GM10248 (cell line): ENCODE results near the gene IRF4.
"Not testable (repeated sequence)": the region's sequence is repeated elsewhere in the genome, so short reads cannot be mapped to it uniquely, and the experiment has no call there.

ENCODE experiments used
- CTCF ChIA-PET: fragments of 300-600 bp; sonication (Branson Sonifier 250); formaldehyde crosslinking; extraction: SDS; loops from one replicate; lab custom pipeline; 2021; ENCODE audit warnings: antibody characterized with exemption; lab: Yijun Ruan, JAX
- POLR2A ChIA-PET: fragments of 350-650 bp; sonication (Branson Sonifier 250); formaldehyde crosslinking; extraction: SDS; loops from one replicate; lab custom pipeline; 2020; ENCODE audit warnings: antibody characterized with exemption; lab: Yijun Ruan, JAX
- DNase-seq: peaks from one replicate; pipeline ENCODE4 v3.0.0; 2012; ENCODE audit errors: extremely low spot score
- TF ChIP-seq, protein P1 (sequence below): IDR thresholded peaks from 2 replicates; pipeline ENCODE4 v1.5.1; 2012; ENCODE audit warnings: mild to moderate bottlenecking, low read depth; ENCODE audit errors: extremely low read depth, missing control alignments, control extremely low read depth

The IRF4 gene

DNA sequence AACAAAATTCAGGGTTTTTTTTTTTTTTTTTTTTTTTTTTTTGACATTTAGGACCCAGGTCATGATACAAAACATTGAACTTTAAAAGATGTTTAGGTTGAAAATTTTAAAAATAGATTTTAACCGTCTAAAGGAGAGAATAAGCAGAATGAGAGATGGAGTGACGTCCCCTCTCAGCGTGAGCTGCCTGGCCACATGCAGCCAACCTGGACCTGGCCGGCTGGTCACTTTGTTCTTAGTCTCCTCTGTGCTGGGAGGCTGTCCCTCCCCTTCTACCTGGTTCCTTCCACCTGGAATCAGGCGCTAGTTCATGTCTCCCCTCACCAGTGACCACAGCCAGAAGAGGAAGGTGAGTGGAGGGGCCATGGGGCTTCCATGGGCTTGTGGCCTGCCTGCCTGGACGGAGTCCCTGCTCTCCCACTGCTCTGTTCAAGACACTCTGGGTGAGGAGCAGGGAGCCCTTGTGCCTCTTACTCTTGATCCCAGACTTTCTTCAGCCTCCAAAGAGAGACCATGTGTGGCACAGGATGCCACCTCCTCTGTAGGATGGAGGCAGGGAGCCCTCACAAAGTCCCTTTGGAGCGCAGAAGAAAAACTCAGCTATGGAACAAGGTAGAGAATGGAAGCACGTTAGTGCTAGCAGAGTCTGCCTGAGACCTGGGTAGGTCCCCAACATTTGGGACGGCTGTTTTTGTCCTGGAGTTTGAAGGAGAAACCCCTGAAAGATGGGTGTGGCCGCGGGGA lies 31.7 kb downstream of the IRF4 start:
- TF ChIP-seq, protein P1, sequence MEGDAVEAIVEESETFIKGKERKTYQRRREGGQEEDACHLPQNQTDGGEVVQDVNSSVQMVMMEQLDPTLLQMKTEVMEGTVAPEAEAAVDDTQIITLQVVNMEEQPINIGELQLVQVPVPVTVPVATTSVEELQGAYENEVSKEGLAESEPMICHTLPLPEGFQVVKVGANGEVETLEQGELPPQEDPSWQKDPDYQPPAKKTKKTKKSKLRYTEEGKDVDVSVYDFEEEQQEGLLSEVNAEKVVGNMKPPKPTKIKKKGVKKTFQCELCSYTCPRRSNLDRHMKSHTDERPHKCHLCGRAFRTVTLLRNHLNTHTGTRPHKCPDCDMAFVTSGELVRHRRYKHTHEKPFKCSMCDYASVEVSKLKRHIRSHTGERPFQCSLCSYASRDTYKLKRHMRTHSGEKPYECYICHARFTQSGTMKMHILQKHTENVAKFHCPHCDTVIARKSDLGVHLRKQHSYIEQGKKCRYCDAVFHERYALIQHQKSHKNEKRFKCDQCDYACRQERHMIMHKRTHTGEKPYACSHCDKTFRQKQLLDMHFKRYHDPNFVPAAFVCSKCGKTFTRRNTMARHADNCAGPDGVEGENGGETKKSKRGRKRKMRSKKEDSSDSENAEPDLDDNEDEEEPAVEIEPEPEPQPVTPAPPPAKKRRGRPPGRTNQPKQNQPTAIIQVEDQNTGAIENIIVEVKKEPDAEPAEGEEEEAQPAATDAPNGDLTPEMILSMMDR: no peak
- CTCF ChIA-PET: interaction anchor here (0.9 kb wide), 1 partner anchor 14 kb away, joined by 3 read pairs; no protein-coding TSS in a partner anchor
- POLR2A ChIA-PET: interaction anchor here (0.6 to 1.3 kb wide), 4 partner anchors 14 to 110 kb away, joined by 3 to 8 read pairs (median 5); partner anchors contain the start of gene IRF4
- DNase-seq: no peak

DNA sequence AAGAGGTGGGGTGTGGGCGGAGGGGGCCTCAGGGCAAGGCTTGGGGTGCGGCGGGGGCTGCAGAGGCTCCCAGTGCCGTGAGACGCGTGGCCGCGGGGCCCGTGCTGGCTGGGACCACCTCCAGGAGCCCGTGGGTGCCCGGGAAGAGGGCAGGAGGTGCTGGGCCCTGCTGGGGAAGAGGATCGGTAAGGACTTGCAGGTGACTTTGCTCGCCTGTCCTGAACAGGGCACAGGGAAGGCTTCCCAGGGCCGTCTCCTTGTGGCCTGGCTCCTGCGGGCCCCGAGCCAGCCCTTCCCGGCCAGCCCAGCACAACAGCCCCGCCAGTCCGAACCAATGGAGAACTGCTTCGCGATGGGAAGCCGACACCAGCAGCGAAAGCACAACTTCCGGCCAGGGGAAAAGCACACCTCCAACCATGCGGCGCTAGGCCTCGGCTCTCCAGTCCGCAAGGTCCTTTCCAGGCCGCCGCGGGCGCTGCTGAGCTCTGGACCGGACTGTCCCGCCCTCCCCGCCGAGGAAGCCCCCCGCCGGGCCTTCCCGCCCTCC lies 32.3 kb downstream of the IRF4 start:
- TF ChIP-seq, protein P1: no peak
- ChIA-PET CTCF (no interaction called here), POLR2A (no interaction called here)
- no peak for DNase-seq

DNA sequence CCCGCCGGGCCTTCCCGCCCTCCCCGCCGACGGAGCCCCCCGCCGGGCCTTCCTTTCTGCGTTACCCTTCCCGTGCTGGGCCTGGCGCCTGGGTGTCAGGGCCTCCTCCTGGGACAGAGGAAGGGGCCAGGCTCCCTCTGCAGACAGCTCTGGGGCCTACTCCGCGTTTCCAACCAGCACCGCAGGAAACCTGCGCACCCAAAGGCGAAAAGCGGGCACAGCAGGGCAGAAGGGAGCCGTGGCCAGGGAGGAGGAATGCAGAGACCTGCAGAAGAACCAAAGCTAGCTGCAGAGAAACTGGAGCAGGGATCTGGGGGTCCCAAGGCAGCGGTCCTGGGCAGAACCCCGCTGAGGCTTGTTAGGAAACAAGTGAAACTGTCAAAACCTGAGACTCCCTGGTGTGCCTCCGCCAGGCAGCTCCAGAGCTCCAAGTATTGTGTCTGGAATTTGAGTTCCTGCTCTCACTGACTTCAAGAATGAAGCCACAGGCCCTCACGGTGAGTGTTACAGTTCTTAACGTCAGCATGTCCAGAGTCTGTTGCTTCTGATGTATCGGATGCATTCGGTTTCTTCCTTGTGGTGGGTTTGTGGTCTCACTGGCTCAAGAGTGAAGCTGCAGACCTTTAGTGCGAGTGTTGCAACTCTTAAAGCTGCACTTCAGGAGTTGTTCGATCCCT lies 33.3 kb downstream of the IRF4 start:
- TF ChIP-seq, protein P1: no peak
- ChIA-PET POLR2A (interaction anchor here (1.1 kb wide), 1 partner anchor 33 kb away, joined by 4 read pairs; the partner anchor contains the start of gene IRF4), CTCF (no interaction called here)
- DNase-seq: no peak

DNA sequence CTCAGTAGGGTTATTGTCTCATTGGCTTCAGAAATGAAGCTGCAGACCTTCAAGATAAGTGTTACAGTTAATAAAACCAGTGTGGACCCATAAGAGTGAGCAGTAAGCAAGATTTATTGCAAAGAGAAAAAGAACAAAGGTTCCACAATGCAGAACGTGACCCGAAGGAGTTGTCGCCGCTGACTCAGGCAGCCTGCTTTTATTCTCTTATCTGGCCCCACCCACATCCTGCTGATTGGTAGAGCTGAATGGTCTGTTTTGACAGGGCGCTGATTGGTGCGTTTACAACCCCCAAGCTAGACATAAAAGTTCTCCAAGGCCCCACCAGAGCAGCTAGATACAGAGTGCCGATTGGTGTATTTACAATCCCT lies 33.9 kb downstream of the IRF4 start:
- CTCF ChIA-PET: interaction anchor here (1.4 kb wide), 1 partner anchor 9 kb away, joined by 4 read pairs; no protein-coding TSS in a partner anchor
- POLR2A ChIA-PET: interaction anchor here (1.1 kb wide), 1 partner anchor 34 kb away, joined by 4 read pairs; the partner anchor contains the start of gene IRF4
- DNase-seq: not testable (repeated sequence)

DNA sequence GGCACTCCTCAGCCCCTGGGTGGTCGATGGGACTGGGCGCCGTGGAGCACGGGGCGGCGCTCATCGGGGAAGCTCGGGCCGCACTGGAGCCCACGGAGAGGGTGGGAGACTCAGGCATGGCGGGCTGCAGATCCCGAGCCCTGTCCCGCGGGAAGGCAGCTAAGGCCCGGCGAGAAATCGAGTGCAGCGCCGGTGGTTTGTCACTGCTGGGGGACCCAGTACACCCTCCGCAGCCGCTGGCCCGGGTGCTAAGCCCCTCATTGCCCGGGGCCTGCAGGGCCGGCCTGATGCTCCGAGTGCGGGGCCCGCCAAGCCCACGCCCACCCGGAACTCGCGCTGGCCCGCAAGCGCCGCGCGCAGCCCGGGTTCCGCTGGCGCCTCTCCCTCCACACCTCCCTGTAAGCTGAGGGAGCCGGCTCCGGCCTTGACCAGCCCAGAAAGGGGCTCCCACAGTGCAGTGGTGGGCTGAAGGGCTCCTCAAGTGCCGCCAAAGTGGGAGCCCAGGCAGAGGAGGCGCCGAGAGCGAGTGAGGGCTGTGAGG lies 34.7 kb downstream of the IRF4 start:
- DNase-seq, POLR2A ChIA-PET: not testable (repeated sequence)
- CTCF ChIA-PET: interaction anchor here (1.4 kb wide), 1 partner anchor 9 kb away, joined by 4 read pairs; no protein-coding TSS in a partner anchor

DNA sequence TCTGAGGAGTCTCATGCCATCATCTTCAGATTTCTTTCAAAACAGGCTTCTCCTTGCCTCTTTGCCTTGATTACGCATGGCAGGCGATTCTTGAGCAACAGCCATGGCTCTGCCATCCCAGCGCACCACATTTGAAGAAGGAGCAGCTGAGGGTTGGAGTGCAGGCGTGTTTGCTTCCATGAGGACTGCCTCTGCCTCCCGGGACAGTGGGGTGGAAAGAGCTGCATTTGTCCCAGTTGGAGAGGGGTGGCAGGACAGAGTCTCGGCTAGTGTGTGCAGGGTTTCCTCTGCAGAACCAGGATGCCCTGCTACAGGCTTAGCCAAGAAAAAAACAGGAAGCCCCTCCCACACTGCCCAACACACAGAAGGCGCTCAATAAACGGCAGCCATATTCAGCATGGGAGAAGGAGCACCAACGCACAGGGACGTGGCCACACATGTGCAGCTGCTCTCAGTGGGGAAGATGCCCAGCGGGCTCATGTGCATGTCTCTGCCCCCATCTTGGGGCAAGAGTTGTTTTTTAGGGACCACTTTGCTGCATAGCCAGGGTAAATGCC lies 36.6 kb downstream of the IRF4 start:
- TF ChIP-seq, protein P1: no peak
- ChIA-PET CTCF (no interaction called here), POLR2A (no interaction called here)
- no peak for DNase-seq

DNA sequence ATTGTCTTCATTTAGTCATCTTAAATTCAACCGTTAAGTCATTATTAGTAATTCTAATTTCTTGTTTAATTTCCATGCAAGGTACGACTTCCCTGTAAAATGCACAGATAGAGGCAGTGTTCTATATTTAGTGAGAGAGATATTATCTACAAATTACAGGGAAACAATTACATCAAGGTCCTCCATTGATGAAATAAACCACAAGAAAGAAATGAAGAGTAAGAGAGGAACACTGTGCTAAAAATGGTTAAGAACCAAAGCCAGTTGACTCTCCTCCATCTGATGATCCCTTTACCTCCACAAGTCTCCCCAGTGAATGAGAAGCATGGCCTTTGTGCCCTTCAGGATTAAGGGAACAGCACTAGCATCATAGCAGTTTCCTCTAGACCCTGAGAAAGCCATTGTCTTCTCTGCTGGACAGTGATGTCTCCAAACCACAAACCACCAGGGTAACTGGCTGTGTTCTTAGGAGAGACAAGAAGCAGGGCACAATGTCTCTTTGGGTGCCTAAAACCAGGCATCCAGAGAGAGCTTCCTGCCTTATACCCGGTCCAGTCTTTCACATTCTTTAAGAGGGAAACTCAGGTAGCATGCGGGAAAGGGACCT lies 38.1 kb downstream of the IRF4 start:
- TF ChIP-seq, protein P1: no peak
- CTCF ChIA-PET: no interaction called here
- no peak for DNase-seq
- POLR2A ChIA-PET: no interaction called here
